K562 (cell line): ENCODE measurements around the gene GABRR3. TPM values are rescaled to one million over a fixed set of nuclear protein-coding genes. Genes with fewer than 3 reads are reported as not detected.

Source experiments
- ATAC-seq: fragments of 200-7000 bp; cut with Tn5 transposase; 3 replicates; pipeline ENCODE4 v1.9.1; 2020; ENCODE audit warnings: moderate library complexity
- BruUV-seq: library from RNA; stranded (reverse); fragments of 400-500 nt; replicated peaks from 2 replicates; lab custom pipeline; 2021; lab: Mats Ljungman, UMichigan
- CTCF ChIA-PET: fragments of 300-600 bp; formaldehyde crosslinking; extraction: SDS; loops from one replicate; lab custom pipeline; 2021; ENCODE audit warnings: low intra/inter-chr PET ratio; lab: Yijun Ruan, JAX
- POLR2A ChIA-PET: fragments of 300-600, 350-650 bp; sonication (Branson Sonifier 250); formaldehyde crosslinking; extraction: SDS; loops from one replicate; lab custom pipeline; 2021; ENCODE audit warnings: antibody characterized with exemption, inconsistent platforms; lab: Yijun Ruan, JAX
- DNase-seq, 4 experiments: peaks; one replicate each; pipeline versions ENCODE4 v3.0.0 to v3.0.0-alpha.2; 2011 to 2018; ENCODE audit warnings: low spot score in 3 of 4, mixed read lengths in 3 of 4; ENCODE audit errors: extremely low read depth in 1 of 4
- FAIRE-seq: peaks from 2 replicates; lab custom pipeline; 2011; peaks lifted over from hg19 to GRCh38; lab: Jason Lieb, UNC
- H2AFZ ChIP-seq: 2 replicates; pipeline ENCODE4 v1.6.0; 2011; ENCODE audit warnings: low read depth, low read length, control low read depth, inconsistent platforms
- H3K27ac ChIP-seq: fragments of 200-600 bp; 3 replicates; pipeline ENCODE4 v1.8.0; 2011; ENCODE audit warnings: low read depth, mild to moderate bottlenecking, control low read depth, inconsistent platforms, low read length, moderate library complexity, mixed read lengths; ENCODE audit errors: extremely low read depth
- H3K27me3 ChIP-seq, 2 experiments: fragments of 300-600 bp in 1 of 2; 2 replicates in 1 of 2; 3 replicates in 1 of 2; pipeline versions ENCODE4 v1.6.0 to v1.8.0; 2011; ENCODE audit warnings: inconsistent platforms in 2 of 2, low read length in 2 of 2, mild to moderate bottlenecking in 1 of 2, mixed read lengths in 1 of 2, moderate library complexity in 1 of 2; ENCODE audit not compliant: control insufficient read depth in 2 of 2, insufficient read depth in 2 of 2
- H3K36me3 ChIP-seq: fragments of 300-600 bp; 3 replicates; pipeline ENCODE4 v1.8.0; 2011; ENCODE audit warnings: mild to moderate bottlenecking, low read length, inconsistent platforms; ENCODE audit not compliant: control insufficient read depth, insufficient read depth
- H3K4me1 ChIP-seq, 2 experiments: fragments of 200-600 bp in 1 of 2; replicated peaks in 1 of 2; 2 replicates in 1 of 2; 3 replicates in 1 of 2; pipeline versions ENCODE4 v1.5.1 to v1.8.0; 2011; ENCODE audit warnings: inconsistent platforms in 2 of 2, low read length in 2 of 2, mild to moderate bottlenecking in 1 of 2, mixed read lengths in 1 of 2, moderate library complexity in 1 of 2; ENCODE audit not compliant: control insufficient read depth in 2 of 2, insufficient read depth in 2 of 2
- H3K4me2 ChIP-seq: 2 replicates; pipeline ENCODE4 v1.6.1; 2011; ENCODE audit warnings: low read length, control low read depth, inconsistent platforms, mixed read lengths; ENCODE audit not compliant: insufficient read depth
- H3K4me3 ChIP-seq: fragments of 200-600 bp; sonication (generic), shearing (Covaris generic); 2 replicates; pipeline ENCODE4 v1.5.1; 2016; ENCODE audit warnings: control low read depth, inconsistent platforms
- H3K79me2 ChIP-seq: fragments of 200-600 bp; 3 replicates; pipeline ENCODE4 v1.8.0; 2011; ENCODE audit warnings: low read length, inconsistent platforms; ENCODE audit not compliant: control insufficient read depth, insufficient read depth
- H3K9ac ChIP-seq, 2 experiments: 2 replicates each; pipeline versions ENCODE4 v1.6.0 to v1.6.1; 2011; ENCODE audit warnings: low read depth in 2 of 2, low read length in 2 of 2, control low read depth in 1 of 2, inconsistent platforms in 1 of 2, mild to moderate bottlenecking in 1 of 2, mixed read lengths in 1 of 2; ENCODE audit not compliant: insufficient read depth in 1 of 2
- H3K9me1 ChIP-seq: one replicate; pipeline ENCODE4 v1.6.0; 2011; ENCODE audit warnings: inconsistent platforms, mild to moderate bottlenecking, low read length, moderate library complexity; ENCODE audit not compliant: control insufficient read depth, insufficient read depth
- H3K9me3 ChIP-seq: replicated peaks from 2 replicates; pipeline ENCODE4 v1.5.1; 2011; ENCODE audit warnings: low read depth, low read length, inconsistent platforms; ENCODE audit not compliant: control insufficient read depth, insufficient read depth
- H4K20me1 ChIP-seq: replicated peaks from 2 replicates; pipeline ENCODE4 v1.6.1; 2011; ENCODE audit warnings: low read length, inconsistent platforms, mixed read lengths; ENCODE audit not compliant: control insufficient read depth, insufficient read depth
- NR3C1 ChIP-seq: sonication (generic); formaldehyde crosslinking; IDR thresholded peaks from 2 replicates; pipeline ENCODE4 v1.8.1; 2022; ENCODE audit warnings: missing genetic modification reagents
- PHB2 ChIP-seq: fragments of 450-650 bp; IDR thresholded peaks from 2 replicates; pipeline ENCODE4 v1.6.1; 2017; ENCODE audit warnings: low read depth
- PHF20 ChIP-seq: fragments of 450-650 bp; IDR thresholded peaks from 2 replicates; pipeline ENCODE4 v1.6.1; 2018; ENCODE audit not compliant: partially characterized antibody
- PRPF4 ChIP-seq: fragments of 200-400 bp; formaldehyde crosslinking; IDR thresholded peaks from one replicate; pipeline ENCODE4 v1.6.1; 2017; ENCODE audit warnings: low read length, low read depth, mild to moderate bottlenecking; ENCODE audit not compliant: insufficient read depth, poor library complexity, severe bottlenecking
- SIN3B ChIP-seq: fragments of 450-650 bp; IDR thresholded peaks from 2 replicates; pipeline ENCODE4 v1.6.1; 2017; ENCODE audit warnings: low read depth, mild to moderate bottlenecking, moderate library complexity
- SMAD4 ChIP-seq: fragments of 250-450 bp; sonication (Bioruptor Pico); conservative IDR thresholded peaks from 2 replicates; pipeline ENCODE4 v1.8.0; 2021; ENCODE audit warnings: inconsistent platforms, mild to moderate bottlenecking, moderate library complexity
- STAT5B ChIP-seq: fragments of 250-450 bp; sonication (Bioruptor Pico); IDR thresholded peaks from 2 replicates; pipeline ENCODE4 v1.8.0; 2021; ENCODE audit warnings: mild to moderate bottlenecking, inconsistent platforms
- ZNF134 ChIP-seq: fragments of 250-450 bp; sonication (Bioruptor Pico); conservative IDR thresholded peaks from 2 replicates; pipeline ENCODE4 v1.4.0; 2020
- WGBS: fragments of 100-300 bp; shearing (Covaris generic); methylation state at CpG from one replicate; pipeline ENCODE4 v1.1.6; 2016; ENCODE audit warnings: low coverage, mixed read lengths; ENCODE audit not compliant: insufficient coverage; ENCODE audit errors: missing lambda C conversion rate; 5-methylcytosine and 5-hydroxymethylcytosine counted together
- in situ Hi-C: fragments of 300-500 bp; cut with MboI; formaldehyde crosslinking; loops from 4 replicates; pipeline ENCODE4 v1.15.0; 2018; ENCODE audit warnings: inconsistent platforms, mixed read lengths
- intact Hi-C: fragments of 100-400 bp; cut with micrococcal nuclease; formaldehyde crosslinking; loops from 2 replicates; pipeline ENCODE4 v1.14.2; 2022
- polyA plus RNA-seq, 8 experiments: library from polyadenylated mRNA; depleted of rRNA in 4 of 8; stranded (reverse) in 5 of 8; unstranded in 3 of 8; fragments of >200 nt; fragmentation: Nextera tagmentation in 2 of 8; fragmentation: Illumina TruSeq in 1 of 8; extraction: Ambion mirVana in 2 of 8; extraction: Trizol in 1 of 8; gene quantifications; 2 replicates each; pipeline versions ENCODE4 v1.2.1 to v1.2.3, GENCODE V29; 2011 to 2014; ENCODE audit warnings: inconsistent platforms in 1 of 8, missing spikeins in 1 of 8
- total RNA-seq, 7 experiments: library from RNA; depleted of rRNA in 6 of 7; stranded (reverse); fragments of >200 nt in 6 of 7; fragmentation: Illumina TruSeq in 2 of 7; extraction: Trizol in 2 of 7; gene quantifications; 2 replicates each; pipeline versions ENCODE4 v1.2.1 to v1.2.3, GENCODE V29; 2011 to 2021; ENCODE audit warnings: low replicate concordance in 1 of 7
- TF ChIP-seq, protein P1 (sequence below): fragments of 250-450 bp; sonication (Bioruptor Pico); IDR thresholded peaks from 2 replicates; pipeline ENCODE4 v1.5.0; 2020; ENCODE audit warnings: mild to moderate bottlenecking, borderline replicate concordance
- TF ChIP-seq, protein P2 (sequence below): sonication (generic); formaldehyde crosslinking; IDR thresholded peaks from 2 replicates; pipeline ENCODE4 v1.9.0; 2022; ENCODE audit warnings: mild to moderate bottlenecking, missing genetic modification reagents

GABRR3 gene
- total and polyA plus RNA-seq, 9 of the 15 experiments (the other 6 are each of a cell fraction or from before 2014, with no cell fraction given), result not detected

DNA sequence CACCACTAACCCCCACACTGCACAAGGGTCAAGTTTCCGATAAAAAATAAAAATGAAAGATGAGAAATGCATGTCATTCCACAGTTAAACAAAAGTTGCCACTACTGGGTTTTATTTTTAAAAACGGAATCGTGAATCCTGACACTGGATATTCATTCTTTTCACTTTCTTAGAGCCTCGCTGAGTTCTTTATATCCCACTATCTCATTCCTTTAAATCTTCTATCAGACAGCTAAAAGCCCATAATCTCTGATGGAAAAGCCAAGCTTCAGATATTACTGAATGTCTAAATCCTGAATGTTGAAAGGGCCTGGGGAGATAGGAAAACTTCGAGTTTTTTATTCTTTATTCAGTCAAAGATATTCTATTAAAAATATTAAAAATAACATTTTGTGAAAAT lies 74.6 kb downstream of the GABRR3 start:
- ChIA-PET POLR2A (no interaction called here), CTCF (no interaction called here)
- Histone ChIP-seq H3K4me2 (no peak overlapping the region), H3K4me1 (no peaks in the 10 kb centered on the region; a peak in 2 of 5 replicates), H3K9me1 (peaks cover 3% of the 10 kb centered on the region), H4K20me1 (no peaks in the 10 kb centered on the region), H3K4me3 (no peak overlapping the region), H2AFZ (no peak overlapping the region), H3K27me3 (no peaks in the 10 kb centered on the region), H3K9ac (no peak overlapping the region), H3K79me2 (peaks cover 13% of the 10 kb centered on the region), H3K9me3 (no peaks in the 10 kb centered on the region), H3K36me3 (peaks cover 46% of the 10 kb centered on the region; the same call in 2 of the 3 replicates), H3K27ac (no peak overlapping the region)
- no TSS peak for BruUV-seq
- ATAC-seq, result no peak
- intact Hi-C loops, result no loop called here
- WGBS, result 92% methylated on average over 5 of the region's 5 CpGs
- FAIRE-seq, result no peak
- DNase-seq, result no peak
- no peak for TF ChIP-seq SMAD4 (CRISPR knock-in tag)
- TF ChIP-seq PHF20, result no peak
- no peak for TF ChIP-seq SIN3B
- TF ChIP-seq STAT5B (CRISPR knock-in tag), result no peak
- no peak for TF ChIP-seq NR3C1 (CRISPR knock-in tag)
- no peak for TF ChIP-seq PHB2
- TF ChIP-seq ZNF134 (CRISPR knock-in tag), result no peak
- no peak for TF ChIP-seq PRPF4
- TF ChIP-seq, protein P1, sequence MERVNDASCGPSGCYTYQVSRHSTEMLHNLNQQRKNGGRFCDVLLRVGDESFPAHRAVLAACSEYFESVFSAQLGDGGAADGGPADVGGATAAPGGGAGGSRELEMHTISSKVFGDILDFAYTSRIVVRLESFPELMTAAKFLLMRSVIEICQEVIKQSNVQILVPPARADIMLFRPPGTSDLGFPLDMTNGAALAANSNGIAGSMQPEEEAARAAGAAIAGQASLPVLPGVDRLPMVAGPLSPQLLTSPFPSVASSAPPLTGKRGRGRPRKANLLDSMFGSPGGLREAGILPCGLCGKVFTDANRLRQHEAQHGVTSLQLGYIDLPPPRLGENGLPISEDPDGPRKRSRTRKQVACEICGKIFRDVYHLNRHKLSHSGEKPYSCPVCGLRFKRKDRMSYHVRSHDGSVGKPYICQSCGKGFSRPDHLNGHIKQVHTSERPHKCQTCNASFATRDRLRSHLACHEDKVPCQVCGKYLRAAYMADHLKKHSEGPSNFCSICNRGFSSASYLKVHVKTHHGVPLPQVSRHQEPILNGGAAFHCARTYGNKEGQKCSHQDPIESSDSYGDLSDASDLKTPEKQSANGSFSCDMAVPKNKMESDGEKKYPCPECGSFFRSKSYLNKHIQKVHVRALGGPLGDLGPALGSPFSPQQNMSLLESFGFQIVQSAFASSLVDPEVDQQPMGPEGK (CRISPR knock-in tag), result no peak
- TF ChIP-seq, protein P2, sequence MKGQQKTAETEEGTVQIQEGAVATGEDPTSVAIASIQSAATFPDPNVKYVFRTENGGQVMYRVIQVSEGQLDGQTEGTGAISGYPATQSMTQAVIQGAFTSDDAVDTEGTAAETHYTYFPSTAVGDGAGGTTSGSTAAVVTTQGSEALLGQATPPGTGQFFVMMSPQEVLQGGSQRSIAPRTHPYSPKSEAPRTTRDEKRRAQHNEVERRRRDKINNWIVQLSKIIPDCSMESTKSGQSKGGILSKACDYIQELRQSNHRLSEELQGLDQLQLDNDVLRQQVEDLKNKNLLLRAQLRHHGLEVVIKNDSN (CRISPR knock-in tag), result no peak
- in situ Hi-C loops, result no loop called here
